GM23248 (cell line): ENCODE results near the gene S100A9. TPM values are rescaled to one million over a fixed set of nuclear protein-coding genes. Genes with fewer than 3 reads are reported as not detected.

Experiments
- DNase-seq: peaks from one replicate; pipeline ENCODE4 v3.0.0-alpha.2; 2015
- H2AFZ ChIP-seq: fragments of 200-600 bp; sonication (generic); 2 replicates; pipeline ENCODE4 v1.6.1; 2016; ENCODE audit warnings: antibody characterized with exemption
- H3F3A ChIP-seq: fragments of 200-600 bp; sonication (generic); 2 replicates; pipeline ENCODE4 v1.6.1; 2016; ENCODE audit warnings: mild to moderate bottlenecking, antibody characterized with exemption, mixed run types; ENCODE audit not compliant: insufficient read depth
- H3K27ac ChIP-seq: fragments of 200-600 bp; sonication (generic); 2 replicates; pipeline ENCODE4 v1.5.1; 2016; ENCODE audit warnings: mild to moderate bottlenecking
- H3K27me3 ChIP-seq: fragments of 200-600 bp; sonication (generic); replicated peaks from 2 replicates; pipeline ENCODE4 v1.6.1; 2016; ENCODE audit warnings: mild to moderate bottlenecking; ENCODE audit not compliant: insufficient read depth
- H3K36me3 ChIP-seq: fragments of 200-600 bp; sonication (generic); 2 replicates; pipeline ENCODE4 v1.6.1; 2016; ENCODE audit warnings: low read depth, mild to moderate bottlenecking
- H3K4me1 ChIP-seq: fragments of 200-600 bp; sonication (generic); 2 replicates; pipeline ENCODE4 v1.6.1; 2016; ENCODE audit warnings: mild to moderate bottlenecking; ENCODE audit not compliant: insufficient read depth
- H3K4me2 ChIP-seq: fragments of 200-600 bp; sonication (generic); one replicate; pipeline ENCODE4 v1.6.1; 2016; ENCODE audit warnings: mild to moderate bottlenecking; ENCODE audit not compliant: unreplicated experiment
- H3K4me3 ChIP-seq: fragments of 200-600 bp; sonication (generic); 2 replicates; pipeline ENCODE4 v1.5.1; 2016; ENCODE audit warnings: mild to moderate bottlenecking
- H3K79me2 ChIP-seq: fragments of 200-600 bp; sonication (generic); 2 replicates; pipeline ENCODE4 v1.6.1; 2016; ENCODE audit warnings: mild to moderate bottlenecking; ENCODE audit not compliant: insufficient read depth
- H3K9ac ChIP-seq: fragments of 200-600 bp; sonication (generic); 2 replicates; pipeline ENCODE4 v1.6.1; 2016; ENCODE audit warnings: mild to moderate bottlenecking
- H3K9me2 ChIP-seq: fragments of 200-600 bp; sonication (generic); 2 replicates; pipeline ENCODE4 v1.6.1; 2016; ENCODE audit warnings: mixed run types, mild to moderate bottlenecking, moderate library complexity; ENCODE audit not compliant: insufficient read depth
- H3K9me3 ChIP-seq: fragments of 200-600 bp; sonication (generic); one replicate; pipeline ENCODE4 v1.6.1; 2017; ENCODE audit warnings: low read depth
- H4K20me1 ChIP-seq: fragments of 200-600 bp; sonication (generic); 2 replicates; pipeline ENCODE4 v1.6.0; 2016; ENCODE audit not compliant: insufficient read depth
- EZH2 ChIP-seq: fragments of 200-600 bp; sonication (generic); IDR thresholded peaks from 2 replicates; pipeline ENCODE4 v1.6.1; 2018; ENCODE audit warnings: antibody characterized with exemption, mild to moderate bottlenecking; ENCODE audit not compliant: insufficient read depth, poor library complexity, severe bottlenecking
- EZH2phosphoT487 ChIP-seq: fragments of 200-600 bp; sonication (generic); IDR thresholded peaks from 2 replicates; pipeline ENCODE4 v1.6.1; 2018; ENCODE audit warnings: antibody characterized with exemption, moderate library complexity, mild to moderate bottlenecking, low read depth; ENCODE audit not compliant: insufficient read depth
- WGBS, 2 experiments: methylation state at CpG; one replicate each; pipeline ENCODE4 v1.1.6; 2015 to 2017; ENCODE audit warnings: low lambda C conversion rate in 2 of 2, low coverage in 1 of 2; ENCODE audit errors: missing lambda C conversion rate in 2 of 2; 5-methylcytosine and 5-hydroxymethylcytosine counted together
- in situ Hi-C: fragments of 300-500 bp; cut with MboI; formaldehyde crosslinking; loops from 2 replicates; pipeline ENCODE4 v1.15.0; 2020
- polyA plus RNA-seq: library from polyadenylated mRNA; unstranded; fragments of >200 nt; fragmentation: Nextera tagmentation; extraction: Ambion mirVana; gene quantifications from 2 replicates; pipeline ENCODE4 v1.2.1, GENCODE V29; 2016
- total RNA-seq: library from RNA; depleted of rRNA; stranded (reverse); fragments of >200 nt; shearing (Covaris generic); gene quantifications from 2 replicates; pipeline ENCODE4 v1.2.3, GENCODE V29; 2014

Gene S100A9
- total and polyA plus RNA-seq, 2 experiments from 2014 or later, result not detected

DNA sequence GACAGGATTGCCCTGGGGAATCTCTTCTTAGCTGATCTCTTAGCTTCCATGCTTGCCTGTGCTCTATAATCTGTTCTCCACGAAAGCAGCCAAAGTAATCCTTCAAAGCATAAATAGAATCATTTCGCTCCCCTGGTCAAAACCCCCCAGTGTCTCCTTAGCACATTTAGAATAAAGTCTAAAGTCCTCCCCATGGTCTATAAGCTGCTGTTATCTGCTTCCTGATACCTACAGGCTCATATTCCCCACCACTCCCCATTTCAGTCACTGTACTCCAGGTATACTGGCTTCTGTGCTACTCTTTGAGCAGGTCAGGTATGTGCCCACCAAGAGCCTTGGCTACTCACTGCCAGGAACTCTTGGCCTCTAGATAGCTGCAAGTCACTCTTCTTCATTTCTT lies 14.9 kb downstream of the S100A9 start:
- 53 to 74% methylated on average over 2 of the region's 2 CpGs for WGBS, 2 experiments
- in situ Hi-C loops, result loop anchor here (25.0 kb wide), 1 partner anchor 365 kb away; the partner anchor contains the start of gene INTS3

DNA sequence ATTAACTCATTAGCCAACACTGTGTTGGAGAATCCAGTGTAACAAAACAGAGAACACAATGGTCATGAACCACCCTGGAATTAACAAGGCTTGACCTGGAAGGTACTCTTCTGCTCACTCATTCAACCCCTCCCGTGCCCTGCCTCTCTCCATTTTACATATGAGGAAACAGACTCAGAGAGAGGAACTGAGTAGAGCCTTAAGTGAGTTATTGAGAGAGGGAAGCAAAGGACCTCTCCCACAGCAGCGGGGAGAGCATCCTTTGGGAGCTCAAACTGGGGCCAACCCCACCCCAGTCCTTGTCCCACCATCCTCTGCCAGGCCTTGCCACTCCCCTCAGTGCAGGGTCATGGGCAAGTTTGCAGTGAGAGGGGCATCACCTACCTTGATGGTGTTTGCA lies 16.4 kb downstream of the S100A9 start:
- TF ChIP-seq EZH2, result no peak
- TF ChIP-seq EZH2phosphoT487, result no peak
- Histone ChIP-seq H3K27ac (no peak overlapping the region), H3K9me3 (no peaks in the 10 kb centered on the region), H3K79me2 (no peaks in the 10 kb centered on the region), H3K27me3 (peaks cover 33% of the 10 kb centered on the region), H3K9me2 (no peaks in the 10 kb centered on the region), H4K20me1 (no peaks in the 10 kb centered on the region), H3K4me3 (no peak overlapping the region), H3K4me1 (peaks cover 11% of the 10 kb centered on the region), H3K9ac (no peak overlapping the region), H3F3A (peaks cover 7% of the 10 kb centered on the region; the same call in 1 of the 2 replicates), H3K36me3 (no peaks in the 10 kb centered on the region), H3K4me2 (no peak overlapping the region), H2AFZ (no peak overlapping the region)
- whole genome bisulfite sequencing, 2 experiments, result 31 to 47% methylated on average over 2 of the region's 2 CpGs
- no peak for DNase-seq
- in situ Hi-C loops, result loop anchor here (25.0 kb wide), 1 partner anchor 363 kb away; the partner anchor contains the start of gene INTS3

More for the DNA sequence above, 14.9 kb downstream of the S100A9 start:
- peaks cover 11% of the 10 kb centered on the region for H3K4me1 ChIP-seq
- H3K4me3 ChIP-seq, result no peak overlapping the region
- no peak overlapping the region for H3K4me2 ChIP-seq
- no peak overlapping the region for H3K27ac ChIP-seq
- H3K9ac ChIP-seq, result no peak overlapping the region
- H3F3A ChIP-seq, result peaks cover 7% of the 10 kb centered on the region; the same call in 1 of the 2 replicates
- no peaks in the 10 kb centered on the region for H3K36me3 ChIP-seq
- peaks cover 33% of the 10 kb centered on the region for H3K27me3 ChIP-seq
- H2AFZ ChIP-seq, result no peak overlapping the region
- no peak for DNase-seq
- no peak for TF ChIP-seq EZH2phosphoT487
- TF ChIP-seq EZH2, result no peak
- H3K9me3 ChIP-seq, result no peaks in the 10 kb centered on the region
- H3K9me2 ChIP-seq, result no peaks in the 10 kb centered on the region
- no peaks in the 10 kb centered on the region for H3K79me2 ChIP-seq
- no peaks in the 10 kb centered on the region for H4K20me1 ChIP-seq

GRCh38 chr1:153375511-153375910 lies 17.9 kb downstream of the S100A9 start, which contains the start of gene S100A12:
S100A12 (minus strand) TSS chr1:153375621; CDS start chr1:153374592, 1,029 bp downstream.
- Histone ChIP-seq H3K9me3 (no peaks in the 10 kb centered on the region), H3K4me1 (peaks cover 11% of the 10 kb centered on the region), H3K4me3 (no peak within 1 kb of the TSS), H3K79me2 (no peaks in the 10 kb centered on the region), H3K27ac (no peak within 1 kb of the TSS), H3K9me2 (no peaks in the 10 kb centered on the region), H3F3A (peaks cover 7% of the 10 kb centered on the region; the same call in 1 of the 2 replicates), H2AFZ (no peak within 1 kb of the TSS), H3K4me2 (no peak within 1 kb of the TSS), H4K20me1 (no peaks in the 10 kb centered on the region), H3K9ac (no peak within 1 kb of the TSS), H3K36me3 (no peaks in the 10 kb centered on the region), H3K27me3 (peaks cover 23% of the 10 kb centered on the region)
- in situ Hi-C loops, result no loop called here
- WGBS, 2 experiments, result 23 to 29% methylated on average over 1 of the region's 1 CpG
- DNase-seq, result peak; percentile 92
- no peak for TF ChIP-seq EZH2phosphoT487
- no peak for TF ChIP-seq EZH2

- Histone ChIP-seq H3K9me2 (no peaks in the 10 kb centered on the region), H3K27me3 (peaks cover 14% of the 10 kb centered on the region; the same call in 1 of the 2 replicates), H4K20me1 (no peaks in the 10 kb centered on the region), H3K9me3 (no peaks in the 10 kb centered on the region), H3K27ac (no peak overlapping the region), H2AFZ (no peak overlapping the region), H3K79me2 (no peaks in the 10 kb centered on the region), H3K36me3 (no peaks in the 10 kb centered on the region), H3K4me3 (no peak overlapping the region), H3K4me2 (no peak overlapping the region), H3K9ac (no peak overlapping the region), H3K4me1 (peaks cover 11% of the 10 kb centered on the region), H3F3A (peaks cover 7% of the 10 kb centered on the region; the same call in 1 of the 2 replicates)
- in situ Hi-C loops, result no loop called here
- TF ChIP-seq EZH2, result no peak
- TF ChIP-seq EZH2phosphoT487, result no peak
- WGBS, 2 experiments, result 68 to 70% methylated on average over 10 of the region's 10 CpGs
- DNase-seq, result no peak
These were observed 21.9 kb downstream of the S100A9 start for GRCh38 chr1:153379591-153379990.

- in situ Hi-C loops, result no loop called here
- H3K79me2 ChIP-seq, result no peaks in the 10 kb centered on the region
- no peak for DNase-seq
- no peak overlapping the region for H2AFZ ChIP-seq
- no peak overlapping the region for H3K9ac ChIP-seq
- 78 to 79% methylated on average over 23 of the region's 23 CpGs for WGBS, 2 experiments
- no peaks in the 10 kb centered on the region for H4K20me1 ChIP-seq
- H3K9me2 ChIP-seq, result no peaks in the 10 kb centered on the region
- H3K27me3 ChIP-seq, result peaks cover 14% of the 10 kb centered on the region; the same call in 1 of the 2 replicates
- no peak overlapping the region for H3K4me2 ChIP-seq
- no peak for TF ChIP-seq EZH2
- TF ChIP-seq EZH2phosphoT487, result no peak
- H3K4me1 ChIP-seq, result peaks cover 4% of the 10 kb centered on the region
- peaks cover 6% of the 10 kb centered on the region; the same call in 1 of the 2 replicates for H3F3A ChIP-seq
- H3K9me3 ChIP-seq, result no peaks in the 10 kb centered on the region
- no peaks in the 10 kb centered on the region for H3K36me3 ChIP-seq
- no peak overlapping the region for H3K27ac ChIP-seq
- no peak overlapping the region for H3K4me3 ChIP-seq
These were observed 23.1 kb downstream of the S100A9 start for GRCh38 chr1:153380711-153381110.
